Measurements from ENCODE around the gene ZNF70. TPM values are rescaled to one million over a fixed set of nuclear protein-coding genes. Genes with fewer than 3 reads are reported as not detected.

The ZNF70 gene
- total and polyA plus RNA-seq, 2 of the 13 experiments (the other 11 are each of a cell fraction or from before 2014, with no cell fraction given) = 0.62 to 3.6 TPM

GRCh38 chr22:23750714-23751440, at the start of gene ZNF70 (continued):
- no peak for TF ChIP-seq NCOR1 (IDR thresholded peaks at IDR 0.05; ENCODE audit: borderline replicate concordance, low read length)
- TF ChIP-seq MAFK (conservative IDR thresholded peaks at IDR 0.05 in 1 of 2, IDR thresholded peaks at IDR 0.05 in 1 of 2; ENCODE audit: low read length in 2 of 2) = no peak
- TF ChIP-seq PBX2 (CRISPR knock-in tag; IDR thresholded peaks at IDR 0.05) = no peak
- TF ChIP-seq POLR2AphosphoS5 (IDR thresholded peaks at IDR 0.05; ENCODE audit: low read depth, low read length) = peak; percentile 60
- TF ChIP-seq ERF (CRISPR knock-in tag; IDR thresholded peaks at IDR 0.05) = no peak
- TF ChIP-seq SYNCRIP (IDR thresholded peaks at IDR 0.05; ENCODE audit: insufficient read depth, low read depth, low read length) = no peak
- no peak for TF ChIP-seq TSC22D2 (CRISPR knock-in tag; IDR thresholded peaks at IDR 0.05; ENCODE audit: borderline replicate concordance)
- TF ChIP-seq ZNF10 (CRISPR knock-in tag; IDR thresholded peaks at IDR 0.05; ENCODE audit: borderline replicate concordance, low read depth) = no peak
- TF ChIP-seq ZSCAN21 (CRISPR knock-in tag; IDR thresholded peaks at IDR 0.05; ENCODE audit: borderline replicate concordance) = 0 out of 2 replicates have a peak, but pooled peaks have one; percentile 72
- 0 out of 2 replicates have a peak, but pooled peaks have one; percentile 13 for TF ChIP-seq ZNF564 (CRISPR knock-in tag; IDR thresholded peaks at IDR 0.05)
- no peak for TF ChIP-seq ZNF264 (CRISPR knock-in tag; IDR thresholded peaks at IDR 0.05)
- no peak for TF ChIP-seq FOXA3 (CRISPR knock-in tag; IDR thresholded peaks at IDR 0.05)
- TF ChIP-seq ZMYM4 (CRISPR knock-in tag; IDR thresholded peaks at IDR 0.05) = peak; percentile 64
- TF ChIP-seq ZNF746 (CRISPR knock-in tag; IDR thresholded peaks at IDR 0.05) = no peak
- peak; percentile 41; the same call in 1 of the 2 replicates for TF ChIP-seq ETV5 (CRISPR knock-in tag; IDR thresholded peaks at IDR 0.05; ENCODE audit: borderline replicate concordance)
- TF ChIP-seq NONO (IDR thresholded peaks at IDR 0.05) = no peak
- TF ChIP-seq NONO (CRISPR knock-in tag; conservative IDR thresholded peaks at IDR 0.05) = peak; percentile 66
- peak; percentile 9; the same call in 1 of the 2 replicates for TF ChIP-seq ZNF431 (CRISPR knock-in tag; IDR thresholded peaks at IDR 0.05; ENCODE audit: borderline replicate concordance, low read depth)
- TF ChIP-seq RXRA (CRISPR knock-in tag; IDR thresholded peaks at IDR 0.05) = no peak
- peak; percentile 78 for TF ChIP-seq CCDC6 (CRISPR knock-in tag; IDR thresholded peaks at IDR 0.05)
- TF ChIP-seq ZNF138 (CRISPR knock-in tag; IDR thresholded peaks at IDR 0.05; ENCODE audit: low read depth) = no peak
- TF ChIP-seq ZNF556 (CRISPR knock-in tag; IDR thresholded peaks at IDR 0.05; ENCODE audit: borderline replicate concordance) = peak; percentile 55; the same call in 1 of the 2 replicates
- no peak for TF ChIP-seq ZKSCAN8 (CRISPR knock-in tag; IDR thresholded peaks at IDR 0.05; ENCODE audit: borderline replicate concordance)
- no peak for TF ChIP-seq PAWR (CRISPR knock-in tag; IDR thresholded peaks at IDR 0.05; ENCODE audit: borderline replicate concordance)
- TF ChIP-seq SP5 (CRISPR knock-in tag; IDR thresholded peaks at IDR 0.05; ENCODE audit: borderline replicate concordance, low read depth) = peak; percentile 57; the same call in 1 of the 2 replicates
- 0 out of 2 replicates have a peak, but pooled peaks have one; percentile 7 for TF ChIP-seq ZNF276 (CRISPR knock-in tag; IDR thresholded peaks at IDR 0.05; ENCODE audit: low read depth)
- peak; percentile 92 for TF ChIP-seq GABPB1 (CRISPR knock-in tag; IDR thresholded peaks at IDR 0.05)
- TF ChIP-seq KDM1A (CRISPR knock-in tag; IDR thresholded peaks at IDR 0.05) = no peak
- TF ChIP-seq THYN1 (CRISPR knock-in tag; IDR thresholded peaks at IDR 0.05; ENCODE audit: borderline replicate concordance, low read depth) = no peak
- TF ChIP-seq ZFP36 (IDR thresholded peaks at IDR 0.05; ENCODE audit: borderline replicate concordance, low read depth, low read length, partially characterized antibody) = no peak
